WERI-Rb-1 (cell line): ENCODE data around the gene UBQLN4.

Source experiments
- DNase-seq: peaks from one replicate; pipeline ENCODE4 v3.0.0-alpha.2; 2020
- H3K27ac ChIP-seq: fragments of 250-450 bp; sonication (Bioruptor Pico); 2 replicates; pipeline ENCODE4 v1.5.1; 2020; ENCODE audit warnings: mild to moderate bottlenecking, moderate library complexity
- H3K27me3 ChIP-seq: fragments of 250-450 bp; sonication (Bioruptor Pico); 2 replicates; pipeline ENCODE4 v1.5.1; 2021; ENCODE audit warnings: mild to moderate bottlenecking, low read depth, moderate library complexity; ENCODE audit not compliant: insufficient read depth, severe bottlenecking
- H3K36me3 ChIP-seq: fragments of 250-450 bp; sonication (Bioruptor Pico); 2 replicates; pipeline ENCODE4 v1.5.1; 2020; ENCODE audit warnings: mild to moderate bottlenecking, moderate library complexity
- H3K4me3 ChIP-seq: 2 replicates; pipeline ENCODE4 v1.5.1; 2011; ENCODE audit warnings: low read depth, mild to moderate bottlenecking, control low read depth, low read length
- H3K9me3 ChIP-seq: fragments of 250-450 bp; sonication (Bioruptor Pico); 2 replicates; pipeline ENCODE4 v1.5.1; 2021; ENCODE audit warnings: mild to moderate bottlenecking, moderate library complexity; ENCODE audit not compliant: severe bottlenecking
- TF ChIP-seq, protein P1 (sequence below): IDR thresholded peaks from 2 replicates; pipeline ENCODE4 v1.5.1; 2011; ENCODE audit warnings: low read depth, mild to moderate bottlenecking, control low read depth, inconsistent platforms, low read length

The UBQLN4 gene

DNA sequence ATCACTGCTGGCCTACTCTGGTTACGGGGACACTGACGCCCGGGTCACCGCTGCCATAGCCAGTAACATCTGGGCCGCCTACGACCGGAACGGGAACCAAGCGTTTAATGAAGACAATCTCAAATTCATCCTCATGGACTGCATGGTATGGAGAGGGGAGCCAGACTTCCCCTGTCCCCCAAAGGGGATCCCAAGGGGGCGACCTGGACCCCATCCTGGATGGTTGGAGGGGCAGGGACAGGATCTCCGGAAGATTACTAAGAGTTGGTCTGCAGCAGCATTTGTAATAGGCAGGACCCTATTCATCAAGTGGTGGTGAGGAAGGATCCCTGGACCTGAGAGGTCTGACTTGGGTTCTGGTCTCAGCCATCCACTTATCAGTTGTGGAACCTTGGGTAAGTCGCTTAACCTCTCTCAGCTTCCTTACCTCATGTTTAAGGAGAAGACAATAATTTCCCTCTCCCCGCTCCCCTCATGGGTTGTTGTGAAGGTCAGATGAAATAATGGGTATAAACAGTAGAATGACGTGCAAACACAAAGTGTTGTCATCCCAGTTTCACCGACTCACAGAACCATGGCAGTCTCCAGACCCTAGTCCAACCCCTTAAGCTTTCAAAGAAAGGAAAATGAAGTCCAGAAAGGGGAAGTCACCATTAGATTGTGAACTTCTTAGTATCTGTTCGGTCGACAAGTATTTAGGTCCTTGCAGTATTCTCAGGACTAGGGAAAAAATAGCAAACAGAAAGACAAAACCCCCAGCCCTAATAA is 1.9 kb upstream of the UBQLN4 start:
- no peaks in the 10 kb centered on the region for H3K9me3 ChIP-seq
- H3K4me3 ChIP-seq = peak overlapping the region; percentile 85
- TF ChIP-seq, protein P1, sequence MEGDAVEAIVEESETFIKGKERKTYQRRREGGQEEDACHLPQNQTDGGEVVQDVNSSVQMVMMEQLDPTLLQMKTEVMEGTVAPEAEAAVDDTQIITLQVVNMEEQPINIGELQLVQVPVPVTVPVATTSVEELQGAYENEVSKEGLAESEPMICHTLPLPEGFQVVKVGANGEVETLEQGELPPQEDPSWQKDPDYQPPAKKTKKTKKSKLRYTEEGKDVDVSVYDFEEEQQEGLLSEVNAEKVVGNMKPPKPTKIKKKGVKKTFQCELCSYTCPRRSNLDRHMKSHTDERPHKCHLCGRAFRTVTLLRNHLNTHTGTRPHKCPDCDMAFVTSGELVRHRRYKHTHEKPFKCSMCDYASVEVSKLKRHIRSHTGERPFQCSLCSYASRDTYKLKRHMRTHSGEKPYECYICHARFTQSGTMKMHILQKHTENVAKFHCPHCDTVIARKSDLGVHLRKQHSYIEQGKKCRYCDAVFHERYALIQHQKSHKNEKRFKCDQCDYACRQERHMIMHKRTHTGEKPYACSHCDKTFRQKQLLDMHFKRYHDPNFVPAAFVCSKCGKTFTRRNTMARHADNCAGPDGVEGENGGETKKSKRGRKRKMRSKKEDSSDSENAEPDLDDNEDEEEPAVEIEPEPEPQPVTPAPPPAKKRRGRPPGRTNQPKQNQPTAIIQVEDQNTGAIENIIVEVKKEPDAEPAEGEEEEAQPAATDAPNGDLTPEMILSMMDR = no peak
- H3K27me3 ChIP-seq = no peaks in the 10 kb centered on the region
- H3K36me3 ChIP-seq = peaks cover 44% of the 10 kb centered on the region
- DNase-seq = no peak
- peak overlapping the region; percentile 98 for H3K27ac ChIP-seq

DNA sequence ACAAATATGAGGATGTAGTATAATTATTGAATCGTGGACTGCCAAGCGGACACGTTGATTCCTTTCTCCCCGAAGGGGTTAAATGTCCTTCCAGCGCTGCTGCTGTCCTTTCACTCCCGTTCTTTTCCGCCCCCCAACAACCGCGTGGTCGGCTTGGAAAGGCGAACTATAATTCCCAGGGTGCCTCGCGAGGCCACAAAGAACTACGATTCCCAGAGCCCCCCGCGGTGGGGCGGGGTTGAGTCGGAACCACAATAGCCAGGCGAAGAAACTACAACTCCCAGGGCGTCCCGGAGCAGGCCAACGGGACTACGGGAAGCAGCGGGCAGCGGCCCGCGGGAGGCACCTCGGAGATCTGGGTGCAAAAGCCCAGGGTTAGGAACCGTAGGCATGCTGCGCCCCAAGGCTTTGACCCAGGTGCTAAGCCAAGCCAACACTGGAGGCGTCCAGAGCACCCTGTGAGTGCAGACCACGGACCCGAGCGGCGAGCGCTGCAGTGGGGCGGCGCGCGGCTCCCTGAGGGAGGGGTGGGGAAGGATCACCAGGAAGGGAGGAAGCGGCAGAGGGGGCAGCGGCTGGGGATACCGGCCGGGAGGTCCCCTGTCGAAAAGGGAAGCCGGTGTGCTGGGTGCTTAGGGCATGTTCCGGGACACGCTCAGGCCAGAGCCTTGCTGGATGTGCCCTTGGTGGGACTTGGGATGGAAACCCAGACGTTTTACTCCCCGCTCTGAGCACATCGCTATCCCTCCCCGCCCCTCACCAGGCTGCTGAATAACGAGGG is 1.1 kb upstream of the UBQLN4 start, which contains the start of gene LAMTOR2:
LAMTOR2 (plus strand) TSS at position 283 of the 781 bp plus-strand sequence; CDS start at position 391, 108 bp downstream.
- peak within 1 kb of the TSS; percentile 85 for H3K4me3 ChIP-seq
- TF ChIP-seq, protein P1 = 0 out of 2 replicates have a peak, but pooled peaks have one; percentile 15
- DNase-seq = peak; percentile 100
- H3K36me3 ChIP-seq = peaks cover 52% of the 10 kb centered on the region
- H3K9me3 ChIP-seq = no peaks in the 10 kb centered on the region
- H3K27me3 ChIP-seq = no peaks in the 10 kb centered on the region
- peak within 1 kb of the TSS; percentile 98 for H3K27ac ChIP-seq

DNA sequence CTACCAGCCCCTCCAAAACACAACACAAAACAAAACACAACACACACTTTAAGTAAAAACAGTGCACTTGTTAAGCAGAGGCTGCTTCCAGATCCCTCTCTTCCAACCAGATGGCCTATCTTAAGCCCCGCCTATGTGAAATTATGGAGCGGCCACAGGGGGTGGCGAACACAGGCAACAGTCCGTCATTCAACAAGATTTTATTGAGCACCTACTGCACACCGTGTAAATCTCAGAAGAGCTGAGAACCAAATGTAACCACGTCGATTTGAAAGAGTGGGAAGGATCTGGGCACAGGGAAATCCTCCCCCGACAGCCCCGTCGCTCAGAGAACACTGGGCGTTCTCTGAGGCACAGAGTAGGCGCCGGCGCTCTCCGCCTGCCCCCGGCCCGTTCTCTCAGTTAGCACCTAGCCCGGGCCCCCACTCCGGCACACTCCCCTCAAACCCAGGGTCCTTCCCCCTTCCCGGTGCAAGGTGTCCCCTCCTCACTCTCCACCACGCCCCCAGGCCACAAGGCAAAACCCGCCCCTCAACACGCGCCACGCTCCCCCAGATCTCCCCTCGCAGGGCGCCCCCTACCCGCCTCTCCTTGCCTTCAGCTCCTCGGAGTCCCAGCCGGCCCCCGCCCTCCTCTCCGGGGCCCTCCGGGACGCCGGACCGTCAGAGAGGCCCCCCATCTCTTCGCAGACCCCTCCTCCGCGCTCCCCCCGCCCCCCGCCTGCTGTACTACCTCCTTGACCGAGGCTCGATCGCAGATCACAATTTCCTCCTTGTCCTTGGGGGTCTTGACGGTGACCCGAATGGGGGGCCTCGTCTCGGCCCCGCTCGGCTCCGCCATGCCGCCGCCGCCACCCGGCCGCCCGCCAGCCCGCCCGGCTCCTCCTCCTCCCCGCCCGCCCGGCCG is 483 bp downstream of the UBQLN4 start:
- Histone ChIP-seq H3K9me3 (no peaks in the 10 kb centered on the region), H3K36me3 (peaks cover 62% of the 10 kb centered on the region), H3K4me3 (peak overlapping the region; percentile 87), H3K27me3 (no peaks in the 10 kb centered on the region), H3K27ac (peak overlapping the region; percentile 98)
- TF ChIP-seq, protein P1 = peak; percentile 79
- peak; percentile 93 for DNase-seq

DNA sequence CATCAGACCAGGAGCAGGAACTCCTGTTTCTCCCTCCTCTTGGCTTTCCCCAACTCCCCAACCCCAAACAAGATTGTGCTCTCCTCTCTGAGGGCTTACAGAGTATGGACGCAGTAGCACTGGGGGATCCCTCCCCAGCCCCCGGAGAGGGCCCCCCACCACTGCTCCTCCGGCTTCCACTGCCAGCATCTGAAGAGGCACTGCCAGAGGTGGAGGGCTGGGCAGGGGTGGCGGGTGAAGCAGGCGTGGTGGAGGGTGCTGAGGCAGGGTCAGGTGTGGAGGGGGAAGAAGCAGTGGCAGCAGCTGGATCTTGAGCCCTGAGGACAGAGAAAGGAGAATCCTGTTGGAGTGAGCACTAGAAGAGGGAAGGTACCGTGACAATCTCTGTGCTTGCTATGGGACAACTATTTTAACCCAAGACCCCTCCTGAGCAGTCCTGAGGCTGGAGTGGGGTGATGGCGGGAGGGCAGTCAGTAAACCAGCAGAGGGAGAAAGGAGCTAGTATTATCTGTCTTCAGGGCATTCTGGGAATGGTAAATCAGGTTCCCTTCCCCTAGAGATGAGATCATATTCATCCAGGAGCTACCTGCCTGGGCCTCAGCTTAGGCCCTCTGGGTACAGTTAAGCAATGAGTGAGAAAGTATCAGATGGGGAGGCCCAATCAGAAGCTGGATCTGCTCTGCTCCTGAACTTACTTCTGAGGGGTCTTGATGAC is 2.4 kb downstream of the UBQLN4 start:
- TF ChIP-seq, protein P1 = no peak
- Histone ChIP-seq H3K36me3 (peaks cover 67% of the 10 kb centered on the region), H3K27ac (no peak overlapping the region), H3K9me3 (no peaks in the 10 kb centered on the region), H3K27me3 (no peaks in the 10 kb centered on the region), H3K4me3 (no peak overlapping the region)
- no peak for DNase-seq

DNA sequence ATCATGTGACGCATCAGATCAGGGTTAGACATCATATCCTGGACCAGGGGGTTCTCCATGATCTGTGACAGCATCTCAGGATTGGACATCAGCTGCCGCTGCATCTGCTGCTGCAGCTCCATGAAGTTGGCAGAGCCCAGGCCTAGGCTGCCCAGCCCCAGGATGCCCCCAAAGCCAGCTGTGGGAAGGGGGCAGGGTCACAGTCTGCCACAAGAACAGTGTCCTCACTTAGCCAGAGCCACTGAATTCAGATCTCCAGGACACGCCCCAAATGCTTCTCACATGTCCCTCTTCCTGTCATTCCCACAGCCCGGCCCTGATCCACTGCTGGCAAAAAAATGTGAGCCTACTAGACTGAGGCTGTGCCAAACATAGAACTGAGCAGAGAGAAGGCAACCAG is 3.2 kb downstream of the UBQLN4 start:
- Histone ChIP-seq H3K4me3 (no peak overlapping the region), H3K9me3 (no peaks in the 10 kb centered on the region), H3K36me3 (peaks cover 67% of the 10 kb centered on the region), H3K27me3 (no peaks in the 10 kb centered on the region), H3K27ac (no peak overlapping the region)
- DNase-seq = no peak
- TF ChIP-seq, protein P1 = no peak
